Measurements from ENCODE around the gene BOD1.

The BOD1 gene

GRCh38 chr5:173582216-173583111, 34.0 kb downstream of the BOD1 start:
- Histone ChIP-seq H3K9me3 (ENCODE audit: low read length) (peaks cover 3% of the 10 kb centered on the region), H3K9ac (ENCODE audit: low read length) (no peak overlapping the region), H3K4me3 (ENCODE audit: low read depth in 1 of 2, low read length in 2 of 2) (no peak overlapping the region), H3K36me3 (ENCODE audit: insufficient read depth, low read length) (no peaks in the 10 kb centered on the region), H3K27me3 (ENCODE audit: control insufficient read depth in 1 of 2, insufficient read depth in 2 of 2, low read length in 2 of 2) (no peaks in the 10 kb centered on the region), H3K27ac (ENCODE audit: low read depth, low read length) (no peak overlapping the region), H3K4me1 (ENCODE audit: insufficient read depth, low read length) (no peaks in the 10 kb centered on the region)

DNA sequence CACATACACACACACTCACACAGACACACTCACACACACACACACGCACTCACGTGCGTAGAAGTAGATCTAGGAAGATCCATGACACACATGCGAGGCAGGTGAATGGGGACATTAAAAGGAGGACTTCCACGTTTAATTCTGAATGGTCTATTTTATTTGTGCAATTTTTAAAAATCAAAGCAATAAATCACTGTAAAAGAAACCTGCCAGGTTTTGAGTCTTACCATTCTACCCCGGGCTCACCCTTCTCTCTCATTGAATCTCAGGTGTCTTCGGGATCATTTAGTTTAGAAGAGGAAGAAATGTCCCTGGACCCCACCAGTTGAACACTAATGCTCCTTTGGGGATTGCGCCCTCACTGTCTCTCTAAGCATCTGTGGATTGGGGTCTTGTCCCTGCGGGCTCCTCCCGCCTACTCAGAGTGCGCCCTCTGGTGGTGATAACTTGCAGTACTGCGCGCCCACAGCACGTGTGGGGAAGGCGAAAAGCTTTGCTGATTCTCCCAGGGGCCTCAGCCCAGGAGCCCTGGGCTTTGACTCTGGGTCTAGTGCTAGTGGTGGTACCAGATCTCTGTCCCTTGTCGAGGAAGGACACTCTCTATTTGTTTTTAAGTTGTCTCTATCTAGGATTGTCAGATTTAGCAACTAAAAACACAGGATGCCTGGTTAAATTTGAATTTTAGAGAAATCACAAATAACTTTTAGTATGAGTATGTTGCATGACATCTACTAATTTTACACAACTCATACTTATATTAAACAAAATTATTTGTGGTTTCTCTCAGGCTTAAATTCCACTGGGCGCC, 34.8 kb downstream of the BOD1 start:
- Histone ChIP-seq H3K4me1 (ENCODE audit: insufficient read depth, low read length) (no peaks in the 10 kb centered on the region), H3K9ac (ENCODE audit: low read length) (no peak overlapping the region), H3K4me3 (ENCODE audit: low read depth in 1 of 2, low read length in 2 of 2) (no peak overlapping the region), H3K27me3 (ENCODE audit: control insufficient read depth in 1 of 2, insufficient read depth in 2 of 2, low read length in 2 of 2) (no peaks in the 10 kb centered on the region), H3K36me3 (ENCODE audit: insufficient read depth, low read length) (no peaks in the 10 kb centered on the region), H3K27ac (ENCODE audit: low read depth, low read length) (no peak overlapping the region), H3K9me3 (ENCODE audit: low read length) (peaks cover 3% of the 10 kb centered on the region)

DNA sequence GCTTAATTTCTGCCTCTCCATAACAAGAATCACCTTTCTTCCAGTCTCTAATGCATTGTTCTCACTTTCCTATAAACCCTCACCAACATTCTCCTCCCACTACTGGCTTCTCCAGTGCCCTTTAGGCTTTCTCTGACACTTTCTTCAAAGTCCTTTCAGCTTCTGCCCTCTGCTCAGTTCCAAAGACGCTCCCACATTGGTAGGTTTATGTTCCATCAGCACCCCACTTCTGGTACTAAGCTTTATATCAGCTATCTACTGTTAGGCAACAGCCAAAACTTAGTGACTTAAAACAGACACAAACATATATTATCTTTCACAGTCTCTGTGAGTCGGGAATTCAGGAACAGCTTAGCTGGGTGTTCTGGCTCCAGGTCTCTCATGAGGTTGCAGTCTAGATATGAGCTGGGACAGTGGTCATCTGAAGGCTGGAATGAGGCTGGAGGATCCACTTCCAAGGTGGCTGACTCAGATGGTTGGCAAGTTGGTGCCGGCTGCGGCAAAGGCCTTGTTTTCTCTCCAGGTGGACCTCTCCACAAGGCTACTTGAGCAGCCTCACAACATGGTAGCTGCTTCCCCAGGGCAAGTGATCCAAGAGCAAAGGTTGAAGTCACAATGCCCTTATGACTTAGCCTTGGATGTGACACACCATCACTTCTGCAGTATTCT, 37.4 kb downstream of the BOD1 start:
- H3K4me1 ChIP-seq (ENCODE audit: insufficient read depth, low read length): no peaks in the 10 kb centered on the region
- H3K27me3 ChIP-seq (ENCODE audit: control insufficient read depth in 1 of 2, insufficient read depth in 2 of 2, low read length in 2 of 2): no peaks in the 10 kb centered on the region
- no peak overlapping the region for H3K27ac ChIP-seq (ENCODE audit: low read depth, low read length)
- no peak overlapping the region for H3K9ac ChIP-seq (ENCODE audit: low read length)
- H3K4me3 ChIP-seq (ENCODE audit: low read depth in 1 of 2, low read length in 2 of 2): no peak overlapping the region
- H3K36me3 ChIP-seq (ENCODE audit: insufficient read depth, low read length): no peaks in the 10 kb centered on the region
- peaks cover 3% of the 10 kb centered on the region for H3K9me3 ChIP-seq (ENCODE audit: low read length)

- H3K27me3 ChIP-seq (ENCODE audit: control insufficient read depth in 1 of 2, insufficient read depth in 2 of 2, low read length in 2 of 2): no peaks in the 10 kb centered on the region
- peaks cover 3% of the 10 kb centered on the region for H3K9me3 ChIP-seq (ENCODE audit: low read length)
Observed at GRCh38 chr5:173577817-173578216, 38.6 kb downstream of the BOD1 start.

DNA sequence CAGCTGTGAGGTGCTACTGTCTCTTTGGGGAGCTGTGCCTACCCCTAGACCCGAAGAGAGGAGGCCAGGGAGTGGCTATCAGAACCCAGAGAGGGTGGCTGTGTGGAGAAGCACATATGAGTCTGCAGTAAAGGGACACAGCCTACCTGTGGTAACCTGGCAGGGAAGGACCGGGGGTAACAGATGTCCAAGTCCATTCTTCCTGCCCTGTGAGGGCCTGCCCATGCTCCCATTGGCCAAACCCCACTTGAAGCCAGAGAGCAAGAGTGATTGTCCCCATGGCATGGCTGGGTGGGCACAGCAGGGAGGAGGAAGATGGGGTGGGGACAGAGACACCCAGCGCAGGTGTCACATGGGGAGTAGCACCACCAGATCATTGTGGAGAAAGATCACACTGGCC, 39.3 kb downstream of the BOD1 start:
- Histone ChIP-seq H3K9me3 (ENCODE audit: low read length) (peaks cover 3% of the 10 kb centered on the region), H3K36me3 (ENCODE audit: insufficient read depth, low read length) (no peaks in the 10 kb centered on the region), H3K4me3 (ENCODE audit: low read depth in 1 of 2, low read length in 2 of 2) (no peak overlapping the region), H3K9ac (ENCODE audit: low read length) (no peak overlapping the region), H3K27me3 (ENCODE audit: control insufficient read depth in 1 of 2, insufficient read depth in 2 of 2, low read length in 2 of 2) (no peaks in the 10 kb centered on the region), H3K27ac (ENCODE audit: low read depth, low read length) (no peak overlapping the region), H3K4me1 (ENCODE audit: insufficient read depth, low read length) (peaks cover 7% of the 10 kb centered on the region)

More at GRCh38 chr5:173577817-173578216, 38.6 kb downstream of the BOD1 start:
- H3K9ac ChIP-seq (ENCODE audit: low read length): no peak overlapping the region
- H3K4me1 ChIP-seq (ENCODE audit: insufficient read depth, low read length): peaks cover 3% of the 10 kb centered on the region
- H3K36me3 ChIP-seq (ENCODE audit: insufficient read depth, low read length): no peaks in the 10 kb centered on the region
- no peak overlapping the region for H3K4me3 ChIP-seq (ENCODE audit: low read depth in 1 of 2, low read length in 2 of 2)
- no peak overlapping the region for H3K27ac ChIP-seq (ENCODE audit: low read depth, low read length)

- H3K9me3 ChIP-seq (ENCODE audit: low read length): peaks cover 3% of the 10 kb centered on the region
- H3K27ac ChIP-seq (ENCODE audit: low read depth, low read length): no peak overlapping the region
- H3K4me3 ChIP-seq (ENCODE audit: low read depth in 1 of 2, low read length in 2 of 2): no peak overlapping the region
- H3K4me1 ChIP-seq (ENCODE audit: insufficient read depth, low read length): peaks cover 7% of the 10 kb centered on the region
- H3K27me3 ChIP-seq (ENCODE audit: control insufficient read depth in 1 of 2, insufficient read depth in 2 of 2, low read length in 2 of 2): no peaks in the 10 kb centered on the region
- no peaks in the 10 kb centered on the region for H3K36me3 ChIP-seq (ENCODE audit: insufficient read depth, low read length)
- H3K9ac ChIP-seq (ENCODE audit: low read length): no peak overlapping the region
Observed at GRCh38 chr5:173575985-173576384, 40.5 kb downstream of the BOD1 start.

DNA sequence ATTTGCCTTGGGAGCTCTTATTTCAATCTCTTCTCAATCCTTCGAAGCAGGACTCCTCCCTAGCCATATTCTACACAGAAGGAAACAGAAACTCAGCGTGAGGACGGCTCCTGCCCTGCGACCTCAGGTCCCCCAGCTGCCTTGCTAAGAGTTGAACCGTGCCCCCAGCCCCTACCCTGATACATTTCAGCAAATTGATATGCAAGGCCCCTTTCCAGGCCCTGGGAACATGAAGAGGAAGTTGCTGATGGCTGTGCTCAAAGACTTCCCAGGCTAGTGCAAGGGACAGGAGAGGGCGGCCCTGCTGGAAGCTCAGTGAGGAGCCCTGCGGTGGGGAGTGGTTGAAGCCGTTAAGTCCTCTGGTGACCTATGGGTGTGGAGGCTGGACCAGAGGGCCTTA, 41.5 kb downstream of the BOD1 start:
- H3K27me3 ChIP-seq (ENCODE audit: control insufficient read depth in 1 of 2, insufficient read depth in 2 of 2, low read length in 2 of 2): no peaks in the 10 kb centered on the region

DNA sequence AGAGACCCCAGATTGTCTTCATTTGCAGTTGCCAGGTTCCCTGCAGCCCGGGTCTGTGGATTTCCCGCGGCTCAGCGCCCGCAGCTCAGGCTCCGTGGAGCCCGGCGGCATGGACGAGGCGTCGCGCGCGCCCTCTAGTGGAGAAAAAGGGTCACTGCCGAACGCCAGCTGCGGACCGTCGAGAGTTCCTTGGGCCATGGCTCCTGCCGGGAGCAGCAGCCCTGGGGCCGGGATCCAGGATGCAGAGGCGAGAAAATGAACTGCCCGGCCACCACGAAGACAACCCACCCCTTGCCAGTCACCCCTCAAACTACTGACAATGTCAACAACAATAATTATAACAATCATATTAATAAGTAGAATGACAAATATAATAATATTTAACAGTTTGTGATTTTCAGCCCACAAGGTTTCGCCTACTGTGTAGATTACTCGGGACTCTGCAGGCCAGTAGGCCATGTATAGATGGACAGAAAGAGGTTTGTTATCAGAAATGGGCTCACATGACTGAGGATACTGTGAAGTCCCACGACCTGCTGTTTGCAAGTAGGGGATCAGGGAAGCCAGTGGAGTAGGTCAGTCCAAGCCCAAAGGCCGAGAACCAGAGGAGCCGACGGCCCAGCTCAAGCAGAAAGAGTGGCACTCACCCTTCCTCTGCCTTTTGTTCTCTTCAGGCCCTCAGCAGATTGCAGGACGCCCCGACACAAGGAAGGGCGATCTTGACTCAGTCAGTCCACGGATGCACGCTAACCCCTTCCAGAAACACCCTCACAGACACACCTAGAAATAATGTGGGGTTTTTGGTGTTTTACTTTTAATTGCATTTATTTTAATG, 43.1 kb downstream of the BOD1 start:
- Histone ChIP-seq H3K27ac (ENCODE audit: low read depth, low read length) (no peak overlapping the region), H3K9me3 (ENCODE audit: low read length) (peaks cover 4% of the 10 kb centered on the region), H3K36me3 (ENCODE audit: insufficient read depth, low read length) (no peaks in the 10 kb centered on the region), H3K4me1 (ENCODE audit: insufficient read depth, low read length) (peaks cover 7% of the 10 kb centered on the region), H3K27me3 (ENCODE audit: control insufficient read depth in 1 of 2, insufficient read depth in 2 of 2, low read length in 2 of 2) (no peaks in the 10 kb centered on the region), H3K9ac (ENCODE audit: low read length) (no peak overlapping the region), H3K4me3 (ENCODE audit: low read depth in 1 of 2, low read length in 2 of 2) (peak overlapping the region in 1 of 2 donors; percentile 42)

More for the DNA sequence above, 41.5 kb downstream of the BOD1 start:
- Histone ChIP-seq H3K27ac (ENCODE audit: low read depth, low read length) (no peak overlapping the region), H3K9ac (ENCODE audit: low read length) (no peak overlapping the region), H3K4me1 (ENCODE audit: insufficient read depth, low read length) (peaks cover 7% of the 10 kb centered on the region), H3K4me3 (ENCODE audit: low read depth in 1 of 2, low read length in 2 of 2) (no peak overlapping the region), H3K36me3 (ENCODE audit: insufficient read depth, low read length) (no peaks in the 10 kb centered on the region), H3K9me3 (ENCODE audit: low read length) (peaks cover 3% of the 10 kb centered on the region)

GRCh38 chr5:173572431-173573125, 43.9 kb downstream of the BOD1 start:
- Histone ChIP-seq H3K4me3 (ENCODE audit: low read depth in 1 of 2, low read length in 2 of 2) (peak overlapping the region in 1 of 2 donors; percentile 42), H3K27me3 (ENCODE audit: control insufficient read depth in 1 of 2, insufficient read depth in 2 of 2, low read length in 2 of 2) (no peaks in the 10 kb centered on the region), H3K9me3 (ENCODE audit: low read length) (peaks cover 4% of the 10 kb centered on the region), H3K4me1 (ENCODE audit: insufficient read depth, low read length) (peaks cover 7% of the 10 kb centered on the region), H3K36me3 (ENCODE audit: insufficient read depth, low read length) (no peaks in the 10 kb centered on the region), H3K9ac (ENCODE audit: low read length) (no peak overlapping the region), H3K27ac (ENCODE audit: low read depth, low read length) (no peak overlapping the region)

DNA sequence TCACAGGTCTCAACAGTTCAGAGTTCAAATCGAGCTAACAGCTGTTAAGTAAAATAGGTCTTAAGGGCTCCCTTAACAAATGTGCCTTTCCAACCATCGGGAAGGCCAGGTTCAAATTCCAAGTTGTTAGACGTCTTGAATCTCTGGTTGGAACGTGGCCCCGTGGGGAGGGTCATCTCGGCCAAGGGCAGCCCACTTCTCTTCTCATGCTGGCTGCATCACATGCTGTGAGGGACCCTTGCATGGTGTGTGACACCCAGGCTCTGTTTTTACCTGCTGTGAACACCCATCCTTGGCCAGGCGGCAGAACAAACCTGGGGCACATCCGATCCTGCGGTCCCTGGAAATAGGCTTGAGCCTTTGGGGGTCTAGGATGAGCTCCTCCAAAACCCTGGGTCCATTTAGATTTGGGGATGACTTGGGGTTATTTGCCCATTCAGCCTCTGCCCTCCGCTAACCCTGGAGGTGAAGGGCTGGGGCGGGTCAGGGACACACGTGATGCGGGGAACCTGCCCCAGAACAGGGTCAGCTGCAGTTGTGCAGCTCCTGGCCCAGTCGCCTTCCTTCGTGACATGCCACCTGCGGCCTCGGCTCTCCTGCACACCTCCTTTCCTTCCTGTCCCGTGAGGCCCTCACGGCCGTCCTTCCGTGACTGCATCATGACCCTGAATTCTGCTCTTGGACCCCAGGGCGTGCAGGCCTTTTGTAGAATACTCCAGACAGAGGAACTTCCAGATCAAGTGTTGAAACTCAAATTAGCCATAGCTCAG, 45.9 kb downstream of the BOD1 start:
- peaks cover 7% of the 10 kb centered on the region for H3K4me1 ChIP-seq (ENCODE audit: insufficient read depth, low read length)
- peaks cover 4% of the 10 kb centered on the region for H3K9me3 ChIP-seq (ENCODE audit: low read length)
- H3K36me3 ChIP-seq (ENCODE audit: insufficient read depth, low read length): no peaks in the 10 kb centered on the region
- H3K27me3 ChIP-seq (ENCODE audit: control insufficient read depth in 1 of 2, insufficient read depth in 2 of 2, low read length in 2 of 2): no peaks in the 10 kb centered on the region
- no peak overlapping the region for H3K9ac ChIP-seq (ENCODE audit: low read length)
- H3K27ac ChIP-seq (ENCODE audit: low read depth, low read length): no peak overlapping the region
- H3K4me3 ChIP-seq (ENCODE audit: low read depth in 1 of 2, low read length in 2 of 2): no peak overlapping the region
